K562 (cell line): ENCODE measurements around the gene MAB21L4. TPM values are rescaled to one million over a fixed set of nuclear protein-coding genes. Genes with fewer than 3 reads are reported as not detected.

Experiments used
- ATAC-seq: fragments of 200-7000 bp; cut with Tn5 transposase; 3 replicates; pipeline ENCODE4 v1.9.1; 2020; ENCODE audit warnings: moderate library complexity
- BruUV-seq: library from RNA; stranded (reverse); fragments of 400-500 nt; replicated peaks from 2 replicates; lab custom pipeline; 2021; lab: Mats Ljungman, UMichigan
- CTCF ChIA-PET: fragments of 300-600 bp; formaldehyde crosslinking; extraction: SDS; loops from one replicate; lab custom pipeline; 2021; ENCODE audit warnings: low intra/inter-chr PET ratio; lab: Yijun Ruan, JAX
- POLR2A ChIA-PET: fragments of 300-600, 350-650 bp; sonication (Branson Sonifier 250); formaldehyde crosslinking; extraction: SDS; loops from one replicate; lab custom pipeline; 2021; ENCODE audit warnings: antibody characterized with exemption, inconsistent platforms; lab: Yijun Ruan, JAX
- DNase-seq, 4 experiments: peaks; one replicate each; pipeline versions ENCODE4 v3.0.0 to v3.0.0-alpha.2; 2011 to 2018; ENCODE audit warnings: low spot score in 3 of 4, mixed read lengths in 3 of 4; ENCODE audit errors: extremely low read depth in 1 of 4
- FAIRE-seq: peaks from 2 replicates; lab custom pipeline; 2011; peaks lifted over from hg19 to GRCh38; lab: Jason Lieb, UNC
- H2AFZ ChIP-seq: 2 replicates; pipeline ENCODE4 v1.6.0; 2011; ENCODE audit warnings: low read depth, low read length, control low read depth, inconsistent platforms
- H3K27ac ChIP-seq: fragments of 200-600 bp; 3 replicates; pipeline ENCODE4 v1.8.0; 2011; ENCODE audit warnings: low read depth, mild to moderate bottlenecking, control low read depth, inconsistent platforms, low read length, moderate library complexity, mixed read lengths; ENCODE audit errors: extremely low read depth
- H3K27me3 ChIP-seq, 2 experiments: fragments of 300-600 bp in 1 of 2; 2 replicates in 1 of 2; 3 replicates in 1 of 2; pipeline versions ENCODE4 v1.6.0 to v1.8.0; 2011; ENCODE audit warnings: inconsistent platforms in 2 of 2, low read length in 2 of 2, mild to moderate bottlenecking in 1 of 2, mixed read lengths in 1 of 2, moderate library complexity in 1 of 2; ENCODE audit not compliant: control insufficient read depth in 2 of 2, insufficient read depth in 2 of 2
- H3K36me3 ChIP-seq: fragments of 300-600 bp; 3 replicates; pipeline ENCODE4 v1.8.0; 2011; ENCODE audit warnings: mild to moderate bottlenecking, low read length, inconsistent platforms; ENCODE audit not compliant: control insufficient read depth, insufficient read depth
- H3K4me1 ChIP-seq, 2 experiments: fragments of 200-600 bp in 1 of 2; replicated peaks in 1 of 2; 2 replicates in 1 of 2; 3 replicates in 1 of 2; pipeline versions ENCODE4 v1.5.1 to v1.8.0; 2011; ENCODE audit warnings: inconsistent platforms in 2 of 2, low read length in 2 of 2, mild to moderate bottlenecking in 1 of 2, mixed read lengths in 1 of 2, moderate library complexity in 1 of 2; ENCODE audit not compliant: control insufficient read depth in 2 of 2, insufficient read depth in 2 of 2
- H3K4me2 ChIP-seq: 2 replicates; pipeline ENCODE4 v1.6.1; 2011; ENCODE audit warnings: low read length, control low read depth, inconsistent platforms, mixed read lengths; ENCODE audit not compliant: insufficient read depth
- H3K4me3 ChIP-seq: fragments of 200-600 bp; sonication (generic), shearing (Covaris generic); 2 replicates; pipeline ENCODE4 v1.5.1; 2016; ENCODE audit warnings: control low read depth, inconsistent platforms
- H3K79me2 ChIP-seq: fragments of 200-600 bp; 3 replicates; pipeline ENCODE4 v1.8.0; 2011; ENCODE audit warnings: low read length, inconsistent platforms; ENCODE audit not compliant: control insufficient read depth, insufficient read depth
- H3K9ac ChIP-seq, 2 experiments: 2 replicates each; pipeline versions ENCODE4 v1.6.0 to v1.6.1; 2011; ENCODE audit warnings: low read depth in 2 of 2, low read length in 2 of 2, control low read depth in 1 of 2, inconsistent platforms in 1 of 2, mild to moderate bottlenecking in 1 of 2, mixed read lengths in 1 of 2; ENCODE audit not compliant: insufficient read depth in 1 of 2
- H3K9me1 ChIP-seq: one replicate; pipeline ENCODE4 v1.6.0; 2011; ENCODE audit warnings: inconsistent platforms, mild to moderate bottlenecking, low read length, moderate library complexity; ENCODE audit not compliant: control insufficient read depth, insufficient read depth
- H3K9me3 ChIP-seq: replicated peaks from 2 replicates; pipeline ENCODE4 v1.5.1; 2011; ENCODE audit warnings: low read depth, low read length, inconsistent platforms; ENCODE audit not compliant: control insufficient read depth, insufficient read depth
- H4K20me1 ChIP-seq: replicated peaks from 2 replicates; pipeline ENCODE4 v1.6.1; 2011; ENCODE audit warnings: low read length, inconsistent platforms, mixed read lengths; ENCODE audit not compliant: control insufficient read depth, insufficient read depth
- HNRNPH1 ChIP-seq: fragments of 200-400 bp; formaldehyde crosslinking; optimal IDR thresholded peaks from 2 replicates; pipeline ENCODE3; 2017; ENCODE audit warnings: low read depth, mild to moderate bottlenecking, low read length, moderate library complexity
- HNRNPUL1 ChIP-seq: fragments of 200-400 bp; formaldehyde crosslinking; IDR thresholded peaks from 2 replicates; pipeline ENCODE4 v1.6.1; 2017; ENCODE audit warnings: low read length
- MXI1 ChIP-seq: IDR thresholded peaks from 2 replicates; pipeline ENCODE4 v1.6.1; 2011; ENCODE audit warnings: low read depth, mild to moderate bottlenecking, improper control_type of control experiment, low read length
- NEUROD1 ChIP-seq: fragments of 150-350 bp; IDR thresholded peaks from 2 replicates; pipeline ENCODE4 v1.6.1; 2014; ENCODE audit warnings: borderline replicate concordance, low read length, low read depth; ENCODE audit not compliant: partially characterized antibody
- POLR2AphosphoS5 ChIP-seq: IDR thresholded peaks from 2 replicates; pipeline ENCODE4 v1.6.1; 2011; ENCODE audit warnings: mild to moderate bottlenecking, low read depth, low read length, moderate library complexity; ENCODE audit not compliant: control insufficient read depth, insufficient read depth
- WGBS: fragments of 100-300 bp; shearing (Covaris generic); methylation state at CpG from one replicate; pipeline ENCODE4 v1.1.6; 2016; ENCODE audit warnings: low coverage, mixed read lengths; ENCODE audit not compliant: insufficient coverage; ENCODE audit errors: missing lambda C conversion rate; 5-methylcytosine and 5-hydroxymethylcytosine counted together
- in situ Hi-C: fragments of 300-500 bp; cut with MboI; formaldehyde crosslinking; loops from 4 replicates; pipeline ENCODE4 v1.15.0; 2018; ENCODE audit warnings: inconsistent platforms, mixed read lengths
- intact Hi-C: fragments of 100-400 bp; cut with micrococcal nuclease; formaldehyde crosslinking; loops from 2 replicates; pipeline ENCODE4 v1.14.2; 2022
- polyA plus RNA-seq, 8 experiments: library from polyadenylated mRNA; depleted of rRNA in 4 of 8; stranded (reverse) in 5 of 8; unstranded in 3 of 8; fragments of >200 nt; fragmentation: Nextera tagmentation in 2 of 8; fragmentation: Illumina TruSeq in 1 of 8; extraction: Ambion mirVana in 2 of 8; extraction: Trizol in 1 of 8; gene quantifications; 2 replicates each; pipeline versions ENCODE4 v1.2.1 to v1.2.3, GENCODE V29; 2011 to 2014; ENCODE audit warnings: inconsistent platforms in 1 of 8, missing spikeins in 1 of 8
- total RNA-seq, 7 experiments: library from RNA; depleted of rRNA in 6 of 7; stranded (reverse); fragments of >200 nt in 6 of 7; fragmentation: Illumina TruSeq in 2 of 7; extraction: Trizol in 2 of 7; gene quantifications; 2 replicates each; pipeline versions ENCODE4 v1.2.1 to v1.2.3, GENCODE V29; 2011 to 2021; ENCODE audit warnings: low replicate concordance in 1 of 7
- TF ChIP-seq, protein P1 (sequence below): fragments of 250-450 bp; sonication (Bioruptor Pico); IDR thresholded peaks from 2 replicates; pipeline ENCODE4 v1.5.0; 2021
- TF ChIP-seq, protein P2 (sequence below): fragments of 150-350 bp; conservative IDR thresholded peaks from 2 replicates; pipeline ENCODE4 v1.6.1; 2014; ENCODE audit warnings: low read length

The MAB21L4 gene
- total and polyA plus RNA-seq, 9 of the 15 experiments (the other 6 are each of a cell fraction or from before 2014, with no cell fraction given) = 0.03 TPM; not detected in 8

DNA sequence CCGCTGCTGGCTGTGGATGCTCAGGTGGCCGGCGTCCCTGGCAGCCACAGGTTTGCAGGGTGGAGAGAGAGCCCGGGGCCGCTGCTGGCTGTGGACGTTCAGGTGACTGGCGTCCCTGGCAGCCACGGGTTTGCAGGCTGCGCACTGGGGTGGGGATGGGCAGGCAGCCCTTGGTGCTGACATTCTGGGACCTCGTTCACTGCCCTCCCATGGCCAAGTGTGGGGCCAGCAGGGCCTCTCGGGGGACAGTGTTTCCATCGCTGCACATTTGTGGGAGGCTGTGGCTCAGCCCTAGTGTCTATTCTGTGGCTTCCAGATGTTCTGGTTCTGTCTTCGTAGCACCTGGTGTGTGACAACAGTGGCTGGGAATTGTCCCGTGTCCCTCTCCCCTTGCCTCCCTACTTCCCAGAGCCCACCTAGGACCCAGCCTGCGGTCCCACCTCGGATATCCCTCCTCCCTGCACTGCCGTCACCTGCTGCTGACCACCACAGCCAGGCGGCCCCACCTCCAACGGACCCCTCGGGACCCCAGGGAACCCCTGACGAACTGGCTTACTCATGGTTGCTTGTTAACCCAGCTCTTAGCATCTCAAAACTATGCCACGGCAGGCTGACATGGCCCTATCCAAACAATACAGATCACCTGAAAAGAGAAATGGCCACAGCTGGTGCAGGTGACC lies 11.1 kb upstream of the MAB21L4 start:
- no TSS peak for BruUV-seq
- in situ Hi-C loops = no loop called here
- Histone ChIP-seq H3K9me1 (no peaks in the 10 kb centered on the region), H3K4me2 (no peak overlapping the region), H3K27me3 (peaks cover 0 to 36% of the 10 kb centered on the region in 2 experiments; a peak in 2 of 5 replicates), H3K9ac (no peak overlapping the region), H3K36me3 (no peaks in the 10 kb centered on the region), H3K27ac (no peak overlapping the region), H3K9me3 (no peaks in the 10 kb centered on the region), H3K79me2 (no peaks in the 10 kb centered on the region), H3K4me1 (0 out of 5 replicates have a peak, but pooled peaks cover 0 to 6% of the 10 kb centered on the region in 2 experiments), H4K20me1 (no peaks in the 10 kb centered on the region), H3K4me3 (no peak overlapping the region), H2AFZ (no peak overlapping the region)
- ChIA-PET CTCF (no interaction called here), POLR2A (interaction anchor here (0.6 kb wide), 1 partner anchor 25 kb away, joined by 3 read pairs; no protein-coding TSS in a partner anchor)
- ATAC-seq = no peak
- 0% methylated on average over 8 of the region's 22 CpGs for WGBS
- no peak for FAIRE-seq
- TF ChIP-seq, protein P1, sequence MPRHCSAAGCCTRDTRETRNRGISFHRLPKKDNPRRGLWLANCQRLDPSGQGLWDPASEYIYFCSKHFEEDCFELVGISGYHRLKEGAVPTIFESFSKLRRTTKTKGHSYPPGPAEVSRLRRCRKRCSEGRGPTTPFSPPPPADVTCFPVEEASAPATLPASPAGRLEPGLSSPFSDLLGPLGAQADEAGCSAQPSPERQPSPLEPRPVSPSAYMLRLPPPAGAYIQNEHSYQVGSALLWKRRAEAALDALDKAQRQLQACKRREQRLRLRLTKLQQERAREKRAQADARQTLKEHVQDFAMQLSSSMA = no peak
- TF ChIP-seq HNRNPH1 (no peak), MXI1 (no peak), HNRNPUL1 (no peak), POLR2AphosphoS5 (no peak), NEUROD1 (no peak)
- TF ChIP-seq, protein P2, sequence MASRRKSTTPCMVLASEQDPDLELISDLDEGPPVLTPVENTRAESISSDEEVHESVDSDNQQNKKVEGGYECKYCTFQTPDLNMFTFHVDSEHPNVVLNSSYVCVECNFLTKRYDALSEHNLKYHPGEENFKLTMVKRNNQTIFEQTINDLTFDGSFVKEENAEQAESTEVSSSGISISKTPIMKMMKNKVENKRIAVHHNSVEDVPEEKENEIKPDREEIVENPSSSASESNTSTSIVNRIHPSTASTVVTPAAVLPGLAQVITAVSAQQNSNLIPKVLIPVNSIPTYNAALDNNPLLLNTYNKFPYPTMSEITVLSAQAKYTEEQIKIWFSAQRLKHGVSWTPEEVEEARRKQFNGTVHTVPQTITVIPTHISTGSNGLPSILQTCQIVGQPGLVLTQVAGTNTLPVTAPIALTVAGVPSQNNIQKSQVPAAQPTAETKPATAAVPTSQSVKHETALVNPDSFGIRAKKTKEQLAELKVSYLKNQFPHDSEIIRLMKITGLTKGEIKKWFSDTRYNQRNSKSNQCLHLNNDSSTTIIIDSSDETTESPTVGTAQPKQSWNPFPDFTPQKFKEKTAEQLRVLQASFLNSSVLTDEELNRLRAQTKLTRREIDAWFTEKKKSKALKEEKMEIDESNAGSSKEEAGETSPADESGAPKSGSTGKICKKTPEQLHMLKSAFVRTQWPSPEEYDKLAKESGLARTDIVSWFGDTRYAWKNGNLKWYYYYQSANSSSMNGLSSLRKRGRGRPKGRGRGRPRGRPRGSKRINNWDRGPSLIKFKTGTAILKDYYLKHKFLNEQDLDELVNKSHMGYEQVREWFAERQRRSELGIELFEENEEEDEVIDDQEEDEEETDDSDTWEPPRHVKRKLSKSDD = no peak
- DNase-seq = no peak
- intact Hi-C loops = no loop called here
